Measurements from ENCODE around the gene TBC1D10A.
A peak's percentile ranks its signal among the peaks of the same experiment; 100 is the strongest.

Gene TBC1D10A

DNA sequence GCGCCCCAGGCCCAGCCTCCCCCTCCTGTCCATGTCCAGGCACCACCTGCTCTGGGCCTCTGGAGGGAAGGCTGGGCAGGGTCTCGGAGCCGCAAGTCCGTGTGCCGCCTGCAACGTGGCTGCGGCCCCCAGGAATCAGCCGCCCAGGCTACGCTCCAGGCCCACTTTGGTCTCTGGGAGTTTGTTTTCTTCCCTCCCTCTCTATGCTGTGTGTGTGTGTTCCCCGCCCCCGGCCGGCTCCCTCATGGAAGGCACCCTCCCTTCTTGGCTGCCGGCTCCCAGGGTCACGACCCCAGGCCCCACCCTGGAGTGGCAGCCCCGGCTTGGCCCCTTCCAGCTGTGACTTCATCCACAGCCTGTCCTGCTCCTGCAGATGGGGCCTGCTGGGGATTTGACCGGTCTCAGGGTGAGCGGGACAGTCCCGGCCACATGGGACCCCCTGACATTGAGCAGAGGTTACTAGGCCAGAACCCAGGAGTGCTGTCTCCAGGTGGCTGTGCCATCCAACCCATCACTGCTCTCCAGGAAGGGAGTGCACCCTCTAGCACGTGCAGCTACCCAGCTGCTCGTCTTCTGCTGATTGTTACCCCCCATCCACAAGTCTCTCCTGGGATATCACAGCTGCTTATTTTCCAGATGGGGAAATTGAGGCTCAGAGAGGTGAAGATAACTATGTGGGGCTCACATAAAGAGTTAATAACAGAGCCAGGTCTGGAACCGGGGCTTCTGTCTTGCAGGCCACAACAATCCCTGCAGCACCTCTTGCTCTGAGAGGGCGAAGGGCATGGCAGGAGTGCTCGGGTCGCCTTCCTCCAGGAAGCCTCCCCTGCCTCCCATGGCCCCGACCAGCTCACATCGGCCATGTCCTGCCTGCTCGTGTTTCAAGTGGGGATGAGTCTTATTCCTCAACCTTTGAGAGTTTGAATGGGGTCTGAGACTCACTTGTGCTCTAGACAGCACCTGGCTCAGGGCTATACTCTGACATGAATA, 77.4 kb downstream of the TBC1D10A start:
- FAIRE-seq (no peak), DNase-seq (ENCODE audit: insufficient read length, low spot score) (no peak)
- TF ChIP-seq, protein P1, sequence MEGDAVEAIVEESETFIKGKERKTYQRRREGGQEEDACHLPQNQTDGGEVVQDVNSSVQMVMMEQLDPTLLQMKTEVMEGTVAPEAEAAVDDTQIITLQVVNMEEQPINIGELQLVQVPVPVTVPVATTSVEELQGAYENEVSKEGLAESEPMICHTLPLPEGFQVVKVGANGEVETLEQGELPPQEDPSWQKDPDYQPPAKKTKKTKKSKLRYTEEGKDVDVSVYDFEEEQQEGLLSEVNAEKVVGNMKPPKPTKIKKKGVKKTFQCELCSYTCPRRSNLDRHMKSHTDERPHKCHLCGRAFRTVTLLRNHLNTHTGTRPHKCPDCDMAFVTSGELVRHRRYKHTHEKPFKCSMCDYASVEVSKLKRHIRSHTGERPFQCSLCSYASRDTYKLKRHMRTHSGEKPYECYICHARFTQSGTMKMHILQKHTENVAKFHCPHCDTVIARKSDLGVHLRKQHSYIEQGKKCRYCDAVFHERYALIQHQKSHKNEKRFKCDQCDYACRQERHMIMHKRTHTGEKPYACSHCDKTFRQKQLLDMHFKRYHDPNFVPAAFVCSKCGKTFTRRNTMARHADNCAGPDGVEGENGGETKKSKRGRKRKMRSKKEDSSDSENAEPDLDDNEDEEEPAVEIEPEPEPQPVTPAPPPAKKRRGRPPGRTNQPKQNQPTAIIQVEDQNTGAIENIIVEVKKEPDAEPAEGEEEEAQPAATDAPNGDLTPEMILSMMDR (IDR thresholded peaks at IDR 0.05; ENCODE audit: insufficient read depth, missing control alignments) = no peak

DNA sequence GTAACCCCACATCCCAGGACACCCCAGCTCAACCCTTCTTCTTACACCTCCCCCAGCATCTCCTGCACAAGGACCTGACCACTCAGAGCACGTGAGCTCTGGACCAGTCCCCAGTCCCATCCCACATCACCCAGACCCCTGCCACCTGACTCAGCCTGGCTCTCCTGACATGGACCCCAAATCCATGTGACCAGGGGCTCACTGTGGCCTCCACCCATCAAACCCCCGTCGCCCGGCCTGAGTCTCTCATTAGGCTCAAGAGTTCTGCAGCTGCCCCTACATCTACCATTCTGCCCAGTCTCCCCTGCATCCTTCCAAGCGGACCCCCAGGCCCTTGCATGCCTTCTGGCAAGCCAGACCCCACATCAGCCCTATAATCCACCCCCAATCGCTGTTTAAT, 78.3 kb downstream of the TBC1D10A start:
- TF ChIP-seq, protein P1 (IDR thresholded peaks at IDR 0.05; ENCODE audit: insufficient read depth, missing control alignments) = no peak
- DNase-seq (ENCODE audit: insufficient read length, low spot score) = no peak
- no peak for FAIRE-seq

DNA sequence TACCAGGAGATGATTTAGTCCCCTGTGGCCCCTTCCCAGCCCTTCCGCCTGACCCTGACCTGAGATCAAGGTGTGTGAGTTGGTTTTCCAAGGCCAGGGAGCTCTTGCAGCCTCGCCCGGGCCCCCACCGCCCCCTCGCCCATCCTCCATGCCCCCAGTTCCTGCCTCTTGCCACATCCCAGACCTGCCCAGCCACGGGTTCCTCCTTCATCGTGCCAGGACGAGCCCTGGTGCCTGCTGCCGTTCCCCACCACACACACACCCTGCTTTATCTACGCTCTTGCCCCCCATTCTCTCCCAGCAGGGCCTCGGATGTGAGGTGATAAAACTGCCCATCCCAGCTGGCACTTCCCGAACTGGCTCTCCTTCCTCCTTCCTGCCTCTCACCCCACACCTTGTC, 78.8 kb downstream of the TBC1D10A start:
- FAIRE-seq (no peak), DNase-seq (ENCODE audit: insufficient read length, low spot score) (no peak)
- TF ChIP-seq, protein P1 (IDR thresholded peaks at IDR 0.05; ENCODE audit: insufficient read depth, missing control alignments) = no peak

DNA sequence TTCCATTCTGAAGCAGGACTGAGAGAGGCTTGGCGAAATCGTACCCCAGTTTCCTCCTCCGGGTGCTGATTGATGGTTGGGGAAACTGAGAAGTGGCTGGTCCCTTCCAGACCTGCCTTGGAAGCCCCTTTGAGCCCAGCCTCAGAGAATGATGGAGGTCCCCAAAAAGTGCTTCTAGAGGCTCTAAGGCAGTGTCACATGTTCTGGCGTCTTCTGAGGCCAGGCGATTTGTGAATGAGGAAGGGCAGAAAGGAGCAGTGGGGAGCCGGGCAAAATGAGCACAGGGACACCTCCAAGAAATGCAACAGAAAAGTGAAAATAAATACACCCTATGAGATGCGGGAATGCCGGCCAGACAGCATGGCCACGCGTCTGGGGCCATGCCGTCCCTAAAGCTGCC, 79.2 kb downstream of the TBC1D10A start:
- FAIRE-seq (no peak), DNase-seq (ENCODE audit: insufficient read length, low spot score) (no peak)
- TF ChIP-seq, protein P1 (IDR thresholded peaks at IDR 0.05; ENCODE audit: insufficient read depth, missing control alignments) = no peak

DNA sequence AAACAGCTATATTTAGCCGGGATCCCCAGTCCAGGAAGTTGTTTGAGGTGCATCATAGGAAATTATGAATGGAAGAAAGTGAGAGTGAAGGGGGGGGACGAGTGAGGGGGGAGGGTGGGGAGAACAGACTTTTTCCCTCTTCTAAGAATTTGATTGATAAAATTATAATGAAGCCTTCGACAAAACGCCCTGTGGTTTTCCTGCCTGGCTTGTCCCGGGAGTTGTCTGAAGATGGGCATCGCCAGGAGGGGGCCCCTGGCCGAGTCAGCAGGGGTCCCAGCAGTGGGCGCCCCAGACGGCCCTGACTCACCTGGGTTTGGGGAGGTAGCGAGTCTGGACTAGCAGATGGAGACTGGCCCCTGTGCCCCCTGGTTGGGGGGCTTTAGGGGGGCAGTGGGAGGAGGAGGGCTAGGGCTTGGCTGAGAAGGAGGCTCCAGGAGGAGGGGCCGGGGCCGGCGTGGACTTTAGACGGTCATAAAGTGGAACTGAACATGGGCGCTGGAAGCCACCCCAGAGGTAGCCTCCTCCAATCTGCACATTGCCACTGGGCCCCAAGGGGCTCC, 79.8 kb downstream of the TBC1D10A start:
- TF ChIP-seq, protein P1 (IDR thresholded peaks at IDR 0.05; ENCODE audit: insufficient read depth, missing control alignments) = no peak
- FAIRE-seq (no peak), DNase-seq (ENCODE audit: insufficient read length, low spot score) (no peak)

DNA sequence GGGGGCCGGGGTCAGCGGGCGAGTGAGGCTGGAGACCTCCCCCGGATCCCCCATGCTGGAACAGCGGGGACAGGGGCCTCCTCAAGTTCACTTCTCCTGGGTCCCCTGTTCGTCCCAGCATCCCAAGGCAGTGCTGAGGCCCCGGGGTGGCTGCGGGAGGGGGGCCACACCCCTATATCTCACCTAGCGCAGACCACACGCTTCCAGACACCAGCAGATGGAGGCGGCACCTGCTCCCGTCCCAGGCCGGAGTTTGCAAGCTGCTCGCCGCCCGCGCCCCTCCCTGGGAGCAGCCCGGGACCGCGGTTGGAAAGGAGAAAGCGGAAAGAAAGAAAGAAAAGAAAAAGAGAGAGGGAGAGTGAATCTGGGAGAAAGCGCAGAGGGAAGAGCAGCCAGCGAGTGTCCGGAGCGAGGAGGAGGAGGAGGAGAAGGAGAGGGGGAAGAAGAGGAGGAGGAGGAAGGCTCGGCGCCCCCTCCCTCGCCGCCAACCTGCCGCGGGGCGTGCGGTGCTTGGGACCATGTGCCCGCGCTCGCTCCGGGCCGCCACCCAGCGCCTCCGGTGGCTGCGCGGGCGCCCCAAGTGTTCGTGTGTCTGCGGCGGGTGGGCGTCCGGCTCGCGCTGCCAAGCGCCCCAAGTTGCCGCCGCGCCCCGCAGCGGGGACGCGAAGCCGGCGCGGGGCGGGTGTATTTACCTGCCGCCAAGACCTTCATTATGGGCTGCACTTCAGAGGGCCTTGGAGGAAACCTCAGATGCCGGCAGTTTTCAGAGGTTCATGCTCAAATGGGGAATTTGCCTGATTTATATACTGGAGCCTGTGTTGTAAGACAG, 80.5 kb downstream of the TBC1D10A start, which contains the start of gene LIF:
LIF (minus strand) TSS at position 775 of the 829 bp plus-strand sequence; CDS start at position 711, 64 bp downstream.
- TF ChIP-seq, protein P1 (IDR thresholded peaks at IDR 0.05; ENCODE audit: insufficient read depth, missing control alignments) = peak; percentile 19
- DNase-seq (ENCODE audit: insufficient read length, low spot score) (no peak), FAIRE-seq (no peak)

All from D721Med (cell line).